NCI-H510A treated with DMSO at 0.1 percent for 48 hours (cell line): ENCODE results near the gene CDH8.

Experiments used
- DNase-seq: peaks from one replicate; lab custom pipeline; 2025; lab: John Stamatoyannopoulos, UW

The CDH8 gene

DNA sequence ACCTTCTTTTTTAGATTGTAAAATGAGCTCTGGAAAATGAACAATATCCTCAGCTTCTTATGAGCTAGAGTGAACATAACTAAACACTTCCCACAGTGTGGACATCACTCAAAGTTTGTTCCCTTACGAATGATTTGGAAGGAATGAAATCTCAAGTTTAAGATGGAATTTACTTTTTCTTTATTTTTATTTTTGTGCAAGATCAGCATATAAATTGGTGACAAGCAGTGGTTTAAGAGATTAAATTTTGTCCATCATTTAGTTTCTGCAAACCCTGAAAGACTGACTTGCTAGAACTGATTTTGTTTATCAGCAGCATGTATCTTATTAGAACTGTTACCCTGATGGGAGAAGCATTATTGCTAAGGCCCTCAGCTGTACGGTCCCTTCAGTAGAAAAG lies 420.1 kb downstream of the CDH8 start:
- DNase-seq = no peak

DNA sequence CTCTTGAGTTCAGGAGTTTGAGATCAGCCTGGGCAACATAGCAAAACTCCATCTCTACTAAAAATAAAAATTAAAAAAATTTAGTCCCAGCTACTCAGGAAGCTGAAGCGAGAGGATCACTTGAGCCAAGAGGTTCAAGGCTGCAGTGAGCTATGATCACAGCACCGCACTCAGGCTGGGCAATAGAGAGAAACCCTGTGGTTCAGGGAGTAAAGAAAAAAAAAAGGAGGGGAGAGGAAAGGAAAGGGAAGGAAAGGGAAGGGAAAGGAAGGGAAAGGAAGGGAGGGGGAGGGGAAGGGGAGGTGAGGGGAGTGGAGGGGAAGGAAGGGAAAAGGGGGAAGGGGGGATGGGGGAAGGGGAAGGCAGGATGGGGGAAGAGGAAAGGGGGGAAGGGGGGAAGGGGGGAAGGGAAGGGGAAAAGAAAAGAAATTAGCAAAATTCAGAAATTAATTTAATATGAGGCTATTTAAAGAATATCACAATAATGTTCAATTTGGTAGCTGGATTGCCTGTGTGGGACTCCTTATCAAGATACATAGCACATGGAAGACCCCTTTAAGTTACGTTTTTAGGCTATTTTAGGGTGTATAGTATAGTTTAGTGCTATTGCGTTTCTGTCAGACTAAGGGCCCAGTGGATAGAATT lies 424.3 kb downstream of the CDH8 start:
- no peak for DNase-seq

DNA sequence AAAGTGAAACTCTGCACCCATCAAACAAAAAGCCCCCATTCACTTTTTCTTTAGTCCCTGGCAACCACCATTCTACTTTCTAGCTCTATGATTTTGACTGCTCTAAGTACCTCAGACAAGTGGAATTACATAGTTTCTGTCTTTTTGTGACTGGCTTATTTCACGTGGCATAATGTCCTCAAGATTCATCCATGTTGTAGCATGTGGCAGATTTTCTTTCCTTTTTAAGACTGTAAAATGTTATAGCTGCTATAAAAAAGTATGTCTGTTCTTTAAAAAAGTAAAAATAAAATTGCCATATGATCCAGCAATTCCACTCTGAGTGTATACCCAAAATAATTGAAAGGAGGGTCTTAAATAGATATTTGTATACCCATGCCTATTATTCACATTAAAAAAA lies 429.7 kb downstream of the CDH8 start:
- no peak for DNase-seq
